ENCODE results near the gene KLF11. TPM values are rescaled to one million over a fixed set of nuclear protein-coding genes. Genes with fewer than 3 reads are reported as not detected.

Gene KLF11
- polyA plus RNA-seq (ENCODE audit: low read depth in 6 of 6): 10 to 100 TPM; 13.8 to 34.0 (median 16.9) TPM

GRCh38 chr2:10043256-10043905 lies at the start of gene KLF11:
TSS of gene KLF11 (plus strand) at chr2:10043550. CDS start at chr2:10043717, 167 bp downstream.
- DNase-seq (peak; percentile 87), ATAC-seq (ENCODE audit: low read depth in 2 of 2) (peak; percentile 74 to 76)
- H3K4me1 Mint-ChIP-seq: peaks cover 23 to 40% (median 34%) of the 10 kb centered on the region in 3 donors
- peak within 1 kb of the TSS; percentile 84 to 95 (median 93) for H3K4me3 Mint-ChIP-seq
- no peaks in the 10 kb centered on the region for H3K36me3 Mint-ChIP-seq
- H3K27me3 Mint-ChIP-seq: no peaks in the 10 kb centered on the region
- peak within 1 kb of the TSS; percentile 92 to 98 (median 96) for H3K27ac Mint-ChIP-seq
- H3K9me3 Mint-ChIP-seq: peaks cover 0 to 2% (median 0%) of the 10 kb centered on the region in 7 donors

GRCh38 chr2:9994462-9994861 lies 48.9 kb upstream of the KLF11 start:
- DNase-seq (no peak), ATAC-seq (ENCODE audit: low read depth in 2 of 2) (no peak)
- H3K27ac Mint-ChIP-seq: peak overlapping the region in 1 of 6 donors; percentile 78
- H3K9me3 Mint-ChIP-seq: no peaks in the 10 kb centered on the region
- peaks cover 0 to 10% (median 0%) of the 10 kb centered on the region in 3 donors for H3K4me1 Mint-ChIP-seq
- H3K4me3 Mint-ChIP-seq: no peak overlapping the region
- H3K36me3 Mint-ChIP-seq: no peaks in the 10 kb centered on the region
- peaks cover 0 to 6% (median 0%) of the 10 kb centered on the region in 3 donors for H3K27me3 Mint-ChIP-seq

DNA sequence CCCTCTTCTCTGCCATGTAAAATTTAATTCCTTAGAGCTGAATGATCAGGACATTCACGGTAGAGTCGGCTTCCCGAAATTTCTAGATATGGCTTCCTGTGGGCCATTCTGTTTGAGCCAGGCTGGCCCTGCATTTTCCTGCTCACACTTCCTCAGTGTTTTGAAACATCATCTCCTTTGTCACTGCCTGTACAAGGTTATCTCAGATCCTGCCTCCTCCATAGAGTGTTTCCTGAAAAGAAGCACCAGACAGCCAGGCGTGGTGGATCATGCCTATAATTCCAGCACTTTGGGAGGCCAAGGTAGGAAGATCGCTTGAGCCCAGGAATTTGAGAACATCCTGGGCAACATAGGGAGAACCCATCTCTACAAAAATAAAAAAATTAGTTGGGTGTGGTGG lies 48.3 kb upstream of the KLF11 start:
- ATAC-seq (ENCODE audit: low read depth in 2 of 2): no peak
- peaks cover 0 to 6% (median 0%) of the 10 kb centered on the region in 3 donors for H3K27me3 Mint-ChIP-seq
- no peaks in the 10 kb centered on the region for H3K9me3 Mint-ChIP-seq
- H3K27ac Mint-ChIP-seq: peak overlapping the region in 1 of 6 donors; percentile 70
- peaks cover 0 to 10% (median 0%) of the 10 kb centered on the region in 3 donors for H3K4me1 Mint-ChIP-seq
- no peaks in the 10 kb centered on the region for H3K36me3 Mint-ChIP-seq
- DNase-seq: no peak
- peak overlapping the region in 1 of 8 donors; percentile 1 for H3K4me3 Mint-ChIP-seq

DNA sequence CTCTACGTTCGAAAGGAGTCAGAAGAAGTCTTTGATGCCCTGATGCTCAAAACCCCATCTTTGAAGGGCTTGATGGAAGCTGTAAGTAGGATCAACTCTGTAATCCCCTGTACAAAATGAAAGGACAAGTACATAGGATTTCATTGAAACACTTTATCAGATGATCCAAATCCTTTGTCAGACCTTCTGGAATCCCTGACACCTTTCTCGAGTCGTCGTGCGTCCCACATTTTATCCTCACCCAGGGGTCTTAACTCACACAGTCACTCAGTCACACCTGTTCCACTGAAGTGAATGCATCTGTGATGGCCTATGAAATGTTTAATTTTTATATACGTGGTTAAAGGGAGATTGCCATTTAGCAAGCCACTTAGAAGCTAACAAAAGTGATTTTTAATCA lies 47.0 kb upstream of the KLF11 start:
- H3K4me3 Mint-ChIP-seq: no peak overlapping the region
- DNase-seq: no peak
- H3K36me3 Mint-ChIP-seq: no peaks in the 10 kb centered on the region
- H3K4me1 Mint-ChIP-seq: peaks cover 0 to 10% (median 0%) of the 10 kb centered on the region in 3 donors
- ATAC-seq (ENCODE audit: low read depth in 2 of 2): no peak
- peak overlapping the region in 1 of 6 donors; percentile 23 for H3K27ac Mint-ChIP-seq
- no peaks in the 10 kb centered on the region for H3K9me3 Mint-ChIP-seq
- H3K27me3 Mint-ChIP-seq: peaks cover 0 to 6% (median 0%) of the 10 kb centered on the region in 3 donors

DNA sequence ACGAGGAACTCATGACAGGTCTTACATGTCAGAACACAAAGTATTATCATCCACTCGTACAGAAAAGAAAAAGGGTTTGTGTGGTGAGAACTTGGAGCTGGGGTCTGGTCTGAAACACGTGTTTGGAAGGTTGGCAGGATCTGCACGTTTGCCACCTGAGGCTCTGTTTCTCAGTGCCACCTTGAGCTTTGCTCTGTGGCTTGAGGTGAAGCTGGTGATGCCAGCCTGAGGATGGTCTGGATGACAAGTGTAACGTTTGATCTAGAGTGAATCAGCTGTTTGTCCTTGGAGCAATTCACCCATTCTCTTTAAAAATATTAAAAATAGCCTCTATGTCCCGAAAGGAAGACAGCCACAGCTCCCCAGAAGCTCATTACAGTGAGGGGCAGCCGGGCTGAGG lies 45.4 kb upstream of the KLF11 start:
- H3K27ac Mint-ChIP-seq: no peak overlapping the region
- H3K4me1 Mint-ChIP-seq: no peaks in the 10 kb centered on the region
- DNase-seq: no peak
- H3K36me3 Mint-ChIP-seq: no peaks in the 10 kb centered on the region
- no peak overlapping the region for H3K4me3 Mint-ChIP-seq
- H3K27me3 Mint-ChIP-seq: peaks cover 0 to 6% (median 0%) of the 10 kb centered on the region in 3 donors
- ATAC-seq (ENCODE audit: low read depth in 2 of 2): no peak
- no peaks in the 10 kb centered on the region for H3K9me3 Mint-ChIP-seq

GRCh38 chr2:9998916-9999654 lies 44.3 kb upstream of the KLF11 start:
- Mint-ChIP-seq H3K36me3 (no peaks in the 10 kb centered on the region), H3K9me3 (no peaks in the 10 kb centered on the region), H3K4me1 (no peaks in the 10 kb centered on the region), H3K27ac (no peak overlapping the region), H3K4me3 (no peak overlapping the region), H3K27me3 (peaks cover 0 to 6% (median 3%) of the 10 kb centered on the region in 3 donors)
- DNase-seq: no peak
- ATAC-seq (ENCODE audit: low read depth in 2 of 2): no peak

DNA sequence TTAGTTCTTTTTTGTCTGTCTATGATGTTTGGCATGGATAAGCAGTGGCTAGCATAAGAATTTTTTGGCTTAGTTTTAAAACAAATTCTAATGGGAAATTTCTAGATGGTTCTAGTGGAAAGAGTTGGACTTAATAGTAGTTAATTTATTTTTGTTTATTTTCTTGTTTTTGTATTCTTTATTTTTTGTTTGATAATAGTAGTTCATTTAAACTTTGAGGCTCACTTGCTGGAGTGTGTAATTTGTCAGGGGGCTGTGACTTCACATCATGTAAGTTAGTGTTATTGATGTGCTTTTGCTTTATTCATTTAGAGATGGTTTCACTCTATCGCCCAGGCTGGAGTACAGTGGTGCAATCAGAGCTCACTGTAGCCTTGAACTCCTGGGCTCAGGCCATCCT lies 43.7 kb upstream of the KLF11 start:
- H3K27me3 Mint-ChIP-seq: peaks cover 0 to 9% (median 7%) of the 10 kb centered on the region in 3 donors
- ATAC-seq (ENCODE audit: low read depth in 2 of 2): no peak
- no peaks in the 10 kb centered on the region for H3K9me3 Mint-ChIP-seq

DNA sequence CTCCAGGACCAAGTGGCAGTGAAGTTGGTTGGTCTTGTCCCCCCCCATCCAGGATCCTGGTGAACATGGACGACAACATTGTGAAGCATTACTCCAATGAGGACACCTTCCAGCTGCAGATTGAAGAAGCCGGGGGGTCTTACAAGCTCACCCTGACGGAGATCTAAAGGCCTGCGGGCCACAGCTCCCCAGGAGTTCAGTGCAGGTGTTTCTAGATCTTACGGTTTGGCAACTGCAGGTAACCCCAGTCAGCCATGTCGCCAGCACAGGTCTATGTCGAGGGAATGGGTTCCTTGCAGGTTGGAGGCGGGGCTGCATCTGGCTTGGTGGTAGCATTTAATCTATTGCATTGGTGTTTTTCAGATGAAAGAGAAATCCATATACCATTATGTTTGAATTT lies 42.8 kb upstream of the KLF11 start:
- Mint-ChIP-seq H3K27ac (no peak overlapping the region), H3K9me3 (no peaks in the 10 kb centered on the region), H3K4me1 (no peaks in the 10 kb centered on the region), H3K4me3 (no peak overlapping the region), H3K36me3 (no peaks in the 10 kb centered on the region), H3K27me3 (peaks cover 0 to 16% (median 9%) of the 10 kb centered on the region in 3 donors)
- no peak for ATAC-seq (ENCODE audit: low read depth in 2 of 2)
- DNase-seq: no peak

More for the DNA sequence above, 43.7 kb upstream of the KLF11 start:
- Mint-ChIP-seq H3K4me1 (no peaks in the 10 kb centered on the region), H3K36me3 (no peaks in the 10 kb centered on the region), H3K4me3 (no peak overlapping the region), H3K27ac (no peak overlapping the region)
- DNase-seq: no peak

GRCh38 chr2:10001586-10001985 lies 41.8 kb upstream of the KLF11 start:
- ATAC-seq (ENCODE audit: low read depth in 2 of 2) (no peak), DNase-seq (no peak)
- no peak overlapping the region for H3K4me3 Mint-ChIP-seq
- no peaks in the 10 kb centered on the region for H3K36me3 Mint-ChIP-seq
- peaks cover 0 to 15% (median 9%) of the 10 kb centered on the region in 3 donors for H3K27me3 Mint-ChIP-seq
- no peak overlapping the region for H3K27ac Mint-ChIP-seq
- no peaks in the 10 kb centered on the region for H3K4me1 Mint-ChIP-seq
- H3K9me3 Mint-ChIP-seq: peaks cover 0 to 3% (median 0%) of the 10 kb centered on the region in 7 donors

DNA sequence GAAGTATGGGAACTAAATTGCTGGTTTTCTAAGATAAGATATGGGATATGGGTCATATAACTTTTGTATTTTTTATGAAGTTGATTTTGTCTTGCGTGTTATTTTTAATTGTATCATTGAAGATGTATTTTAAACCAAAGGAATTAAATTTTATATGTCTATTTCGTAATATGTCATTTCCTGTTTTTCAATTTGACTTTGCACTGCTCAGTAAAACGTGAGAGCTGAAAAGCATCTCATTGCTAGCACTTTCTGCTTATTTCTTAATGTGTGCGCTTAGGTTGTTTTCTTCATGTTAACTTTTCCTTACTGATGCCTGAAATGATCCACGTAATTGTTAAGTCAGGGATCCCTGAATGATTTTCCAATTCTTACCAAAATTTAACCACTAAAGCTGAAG lies 41.2 kb upstream of the KLF11 start:
- H3K4me1 Mint-ChIP-seq: no peaks in the 10 kb centered on the region
- H3K9me3 Mint-ChIP-seq: peaks cover 0 to 3% (median 0%) of the 10 kb centered on the region in 7 donors
- ATAC-seq (ENCODE audit: low read depth in 2 of 2) (no peak), DNase-seq (no peak)
- H3K27ac Mint-ChIP-seq: no peak overlapping the region
- no peak overlapping the region for H3K4me3 Mint-ChIP-seq
- peaks cover 0 to 20% (median 9%) of the 10 kb centered on the region in 3 donors for H3K27me3 Mint-ChIP-seq
- H3K36me3 Mint-ChIP-seq: no peaks in the 10 kb centered on the region

- Mint-ChIP-seq H3K36me3 (no peaks in the 10 kb centered on the region), H3K27ac (no peak overlapping the region), H3K4me3 (no peak overlapping the region), H3K9me3 (peaks cover 0 to 3% (median 0%) of the 10 kb centered on the region in 7 donors), H3K27me3 (peaks cover 0 to 25% (median 14%) of the 10 kb centered on the region in 3 donors), H3K4me1 (no peaks in the 10 kb centered on the region)
- DNase-seq (no peak), ATAC-seq (ENCODE audit: low read depth in 2 of 2) (no peak)
Observed at GRCh38 chr2:10002681-10003080, 40.7 kb upstream of the KLF11 start.

DNA sequence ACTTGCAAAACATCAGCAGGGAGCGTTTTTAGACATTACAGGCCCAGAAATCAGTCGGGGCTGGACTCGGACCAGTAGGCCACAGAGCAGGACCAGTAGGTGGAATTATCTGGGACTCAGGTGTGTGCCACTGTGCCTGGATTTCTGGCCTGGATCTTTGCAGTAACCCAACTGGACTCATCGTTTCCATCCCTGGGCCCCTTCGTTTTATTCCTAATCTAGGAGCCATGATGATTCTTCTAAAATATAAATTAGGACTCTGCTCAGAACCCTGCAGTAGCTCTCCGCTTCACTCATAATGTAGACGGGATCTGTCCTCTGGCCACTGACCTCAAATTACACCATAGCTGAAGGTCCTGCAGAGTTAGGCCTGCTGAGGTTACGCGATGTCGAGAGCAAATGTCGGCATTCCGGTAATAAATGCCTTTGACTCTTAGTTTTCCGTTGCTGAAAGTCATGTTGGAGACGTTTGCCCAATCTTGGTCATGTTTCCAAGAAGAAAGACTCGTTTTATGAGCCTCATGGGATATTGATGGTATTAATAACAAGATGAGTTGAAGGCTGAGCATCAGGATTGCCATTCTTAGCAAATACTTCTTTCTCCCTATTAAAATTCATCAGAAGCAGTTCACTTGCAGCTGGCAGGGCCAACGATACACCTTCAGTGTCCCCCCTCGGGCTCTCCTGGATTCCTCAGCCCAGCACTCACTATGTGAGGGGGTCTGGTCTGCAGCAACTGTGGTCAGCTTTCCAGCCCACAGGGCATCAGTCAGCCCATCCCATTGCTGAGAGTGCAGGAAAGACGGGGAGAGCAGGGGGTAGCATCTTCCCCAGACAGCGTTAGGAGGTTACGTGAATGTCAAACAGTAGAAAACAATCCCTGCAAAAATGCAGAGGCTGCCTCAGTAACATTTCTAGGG lies 39.9 kb upstream of the KLF11 start:
- DNase-seq: no peak
- H3K27me3 Mint-ChIP-seq: peaks cover 2 to 33% (median 15%) of the 10 kb centered on the region in 3 donors
- peaks cover 0 to 3% (median 0%) of the 10 kb centered on the region in 7 donors for H3K9me3 Mint-ChIP-seq
- H3K27ac Mint-ChIP-seq: no peak overlapping the region
- H3K36me3 Mint-ChIP-seq: no peaks in the 10 kb centered on the region
- no peaks in the 10 kb centered on the region for H3K4me1 Mint-ChIP-seq
- ATAC-seq (ENCODE audit: low read depth in 2 of 2): no peak
- H3K4me3 Mint-ChIP-seq: no peak overlapping the region

- Mint-ChIP-seq H3K4me3 (no peak overlapping the region), H3K36me3 (no peaks in the 10 kb centered on the region), H3K27me3 (peaks cover 8 to 42% (median 15%) of the 10 kb centered on the region in 3 donors), H3K9me3 (peaks cover 0 to 3% (median 0%) of the 10 kb centered on the region in 7 donors), H3K4me1 (no peaks in the 10 kb centered on the region), H3K27ac (no peak overlapping the region)
- no peak for ATAC-seq (ENCODE audit: low read depth in 2 of 2)
- DNase-seq: no peak
Observed at GRCh38 chr2:10004401-10004800, 38.9 kb upstream of the KLF11 start.

Measured in naive B cell (primary cell).